T-cell (primary cell): ENCODE data around the gene C19orf47. TPM values are rescaled to one million over a fixed set of nuclear protein-coding genes. Genes with fewer than 3 reads are reported as not detected.
A peak's percentile ranks its signal among the peaks of the same experiment; 100 is the strongest.
"Not testable (repeated sequence)": the region's sequence is repeated elsewhere in the genome, so short reads cannot be mapped to it uniquely, and the experiment has no call there.

Source experiments
- ATAC-seq, 4 experiments: fragments of 200-7000 bp in 3 of 4; fragments of 150-1000 bp in 1 of 4; cut with Tn5 transposase; replicated peaks in 1 of 4; 1 replicate in 3 of 4; 2 replicates in 1 of 4; pipeline ENCODE4 v1.10.0; 2021; ENCODE audit warnings: moderate library complexity in 3 of 4, mild to moderate bottlenecking in 2 of 4, moderate number of reproducible peaks in 1 of 4
- CTCF ChIA-PET, 2 donors: fragments of 300-600 bp; sonication (Branson Sonifier 250); formaldehyde crosslinking; loops; one replicate each; lab custom pipeline; 2022; ENCODE audit warnings: antibody characterized with exemption in 2 of 2; lab: Charles Lee
- POLR2A ChIA-PET, 2 donors: fragments of 300-600 bp; sonication (Branson Sonifier 250); formaldehyde crosslinking; loops; one replicate each; lab custom pipeline; 2022; ENCODE audit warnings: antibody characterized with exemption in 2 of 2; lab: Charles Lee
- DNase-seq, 35 experiments: peaks; one replicate each; pipeline versions ENCODE4 v3.0.0 to v3.0.0-alpha.2; 2013 to 2023
- H3K27ac ChIP-seq: one replicate; pipeline ENCODE4 v1.5.1; 2013; ENCODE audit warnings: low read length
- H3K27me3 ChIP-seq, 2 experiments: replicated peaks in 1 of 2; 1 replicate in 1 of 2; 2 replicates in 1 of 2; pipeline versions ENCODE4 v1.6.1 to v1.7.0; 2013; ENCODE audit warnings: low read length in 1 of 2, mixed read lengths in 1 of 2; ENCODE audit not compliant: control insufficient read depth in 2 of 2, insufficient read depth in 2 of 2; ENCODE audit errors: extremely low read depth in 1 of 2
- H3K36me3 ChIP-seq, 2 donors: 1 replicate in 1 of 2; 2 replicates in 1 of 2; pipeline versions ENCODE4 v1.6.1 to v1.7.0; 2013; ENCODE audit warnings: low read length in 1 of 2; ENCODE audit not compliant: control insufficient read depth in 2 of 2, insufficient read depth in 1 of 2; ENCODE audit errors: extremely low read depth in 1 of 2
- H3K4me1 ChIP-seq, 2 experiments: 1 replicate in 1 of 2; 2 replicates in 1 of 2; pipeline versions ENCODE4 v1.6.1 to v1.7.0; 2013; ENCODE audit warnings: low read length in 2 of 2, mixed read lengths in 1 of 2; ENCODE audit not compliant: insufficient read depth in 2 of 2, control insufficient read depth in 1 of 2; ENCODE audit errors: extremely low read depth in 1 of 2
- H3K4me3 ChIP-seq, 2 donors: 1 replicate in 1 of 2; 2 replicates in 1 of 2; pipeline versions ENCODE4 v1.5.1 to v1.7.0; 2013; ENCODE audit warnings: mild to moderate bottlenecking in 2 of 2, low read length in 1 of 2, moderate library complexity in 1 of 2; ENCODE audit not compliant: control insufficient read depth in 1 of 2; ENCODE audit errors: extremely low read depth in 1 of 2
- H3K9me3 ChIP-seq: 2 replicates; pipeline ENCODE4 v1.7.0; 2013
- H3K27ac Mint-ChIP-seq, 2 donors: one replicate each; pipeline ENCODE4 v1.8.0; 2020 to 2021; ENCODE audit warnings: mild to moderate bottlenecking in 2 of 2, mixed read lengths in 2 of 2
- H3K27me3 Mint-ChIP-seq, 2 donors: one replicate each; pipeline ENCODE4 v1.8.0; 2021 to 2022; ENCODE audit warnings: mixed read lengths in 2 of 2
- H3K36me3 Mint-ChIP-seq: one replicate; pipeline ENCODE4 v1.8.0; 2021; ENCODE audit warnings: mixed read lengths
- H3K4me1 Mint-ChIP-seq, 3 donors: one replicate each; pipeline ENCODE4 v1.8.0; 2020 to 2022; ENCODE audit warnings: mixed read lengths in 3 of 3, mild to moderate bottlenecking in 1 of 3
- H3K4me3 Mint-ChIP-seq, 3 donors: one replicate each; pipeline ENCODE4 v1.8.0; 2020 to 2022; ENCODE audit warnings: mild to moderate bottlenecking in 3 of 3, mixed read lengths in 3 of 3, moderate library complexity in 3 of 3
- H3K9me3 Mint-ChIP-seq, 3 donors: one replicate each; pipeline ENCODE4 v1.8.0; 2020 to 2022; ENCODE audit warnings: mixed read lengths in 3 of 3
- WGBS: methylation state at CpG from one replicate; pipeline ENCODE4 v1.1.5; 2013; ENCODE audit warnings: missing lambda C conversion rate; ENCODE audit not compliant: insufficient coverage; 5-methylcytosine and 5-hydroxymethylcytosine counted together
- total RNA-seq, 35 experiments: library from RNA in 6 of 35; stranded (reverse) in 6 of 35; fragments of 120-200 nt in 1 of 35; gene quantifications; one replicate each; pipeline versions ENCODE4 v1.2.1 to v1.2.4 and lab custom pipeline; 2013 to 2026

C19orf47 gene
- total RNA-seq, 5 donors from 2014 or later (not counting 1 experiment from before 2014, with no cell fraction given), result 12.4 to 14.8 (median 14.5) TPM

- POLR2A ChIA-PET, result no interaction called here
Measured at GRCh38 chr19:40335855-40336600, 12.2 kb downstream of the C19orf47 start.

GRCh38 chr19:40335101-40335500, 13.1 kb downstream of the C19orf47 start:
- ChIA-PET POLR2A (no interaction called here), CTCF (no interaction called here)
- DNase-seq, result no peak
- Histone ChIP-seq H3K36me3 (peaks cover 6 to 53% of the 10 kb centered on the region in 2 donors), H3K27me3 (no peaks in the 10 kb centered on the region), H3K4me3 (no peak overlapping the region), H3K4me1 (no peaks in the 10 kb centered on the region), H3K27ac (no peak overlapping the region), H3K9me3 (no peaks in the 10 kb centered on the region)
- H3K27ac Mint-ChIP-seq, result no peak overlapping the region
- no peaks in the 10 kb centered on the region for H3K27me3 Mint-ChIP-seq
- H3K36me3 Mint-ChIP-seq, result peaks cover 37% of the 10 kb centered on the region
- peaks cover 0 to 7% (median 0%) of the 10 kb centered on the region in 3 donors for H3K4me1 Mint-ChIP-seq
- ATAC-seq, result no peak
- no peaks in the 10 kb centered on the region for H3K9me3 Mint-ChIP-seq
- H3K4me3 Mint-ChIP-seq, result no peak overlapping the region

More at GRCh38 chr19:40335855-40336600, 12.2 kb downstream of the C19orf47 start:
- no peaks in the 10 kb centered on the region for H3K4me1 ChIP-seq
- Mint-ChIP-seq H3K27ac (no peak overlapping the region), H3K9me3 (no peaks in the 10 kb centered on the region), H3K27me3 (no peaks in the 10 kb centered on the region), H3K4me3 (no peak overlapping the region), H3K36me3 (peaks cover 32% of the 10 kb centered on the region), H3K4me1 (peaks cover 0 to 7% (median 0%) of the 10 kb centered on the region in 3 donors)
- H3K9me3 ChIP-seq, result no peaks in the 10 kb centered on the region
- ATAC-seq (no peak), DNase-seq (no peak)
- H3K4me3 ChIP-seq, result no peak overlapping the region
- no peaks in the 10 kb centered on the region for H3K27me3 ChIP-seq
- WGBS, result 98% methylated on average over 11 of the region's 15 CpGs
- H3K36me3 ChIP-seq, result peaks cover under 1 to 48% of the 10 kb centered on the region in 2 donors
- no peak overlapping the region for H3K27ac ChIP-seq
- CTCF ChIA-PET, result no interaction called here

GRCh38 chr19:40333083-40333482, 15.1 kb downstream of the C19orf47 start:
- ATAC-seq, POLR2A ChIA-PET, H3K27ac ChIP-seq, H3K9me3 ChIP-seq, DNase-seq, H3K4me1 ChIP-seq, H3K27me3 ChIP-seq, H3K4me3 ChIP-seq, H3K9me3 Mint-ChIP-seq, H3K27me3 Mint-ChIP-seq, H3K27ac Mint-ChIP-seq, CTCF ChIA-PET, H3K4me1 Mint-ChIP-seq, H3K4me3 Mint-ChIP-seq: not testable (repeated sequence)
- peaks cover 15 to 63% of the 10 kb centered on the region in 2 donors for H3K36me3 ChIP-seq
- H3K36me3 Mint-ChIP-seq, result peaks cover 41% of the 10 kb centered on the region
- WGBS, result no CpG with 5 or more reads among the region's 6 CpGs

GRCh38 chr19:40332669-40333068, 15.5 kb downstream of the C19orf47 start:
- Histone ChIP-seq H3K27me3 (no peaks in the 10 kb centered on the region), H3K4me1 (no peaks in the 10 kb centered on the region), H3K9me3 (no peaks in the 10 kb centered on the region), H3K4me3 (no peak overlapping the region), H3K27ac (no peak overlapping the region), H3K36me3 (peaks cover 19 to 67% of the 10 kb centered on the region in 2 donors)
- Mint-ChIP-seq H3K27me3 (no peaks in the 10 kb centered on the region), H3K36me3 (peaks cover 42% of the 10 kb centered on the region), H3K4me3 (no peak overlapping the region), H3K9me3 (no peaks in the 10 kb centered on the region), H3K4me1 (no peaks in the 10 kb centered on the region), H3K27ac (no peak overlapping the region)
- DNase-seq (no peak), ATAC-seq (no peak)
- ChIA-PET CTCF (no interaction called here), POLR2A (no interaction called here)
- WGBS, result no CpG with 5 or more reads among the region's 6 CpGs

GRCh38 chr19:40331052-40331451, 17.1 kb downstream of the C19orf47 start:
- WGBS, result 95% methylated on average over 5 of the region's 5 CpGs
- Histone ChIP-seq H3K4me3 (no peak overlapping the region), H3K9me3 (no peaks in the 10 kb centered on the region), H3K36me3 (peaks cover 19 to 75% of the 10 kb centered on the region in 2 donors), H3K27me3 (no peaks in the 10 kb centered on the region), H3K4me1 (no peaks in the 10 kb centered on the region), H3K27ac (no peak overlapping the region)
- Mint-ChIP-seq H3K4me1 (no peaks in the 10 kb centered on the region), H3K27ac (no peak overlapping the region), H3K9me3 (no peaks in the 10 kb centered on the region), H3K4me3 (no peak overlapping the region), H3K36me3 (peaks cover 46% of the 10 kb centered on the region), H3K27me3 (no peaks in the 10 kb centered on the region)
- no peak for ATAC-seq
- DNase-seq, result peak in 6 of 35 experiments; percentile 4 to 34 (median 26)
- POLR2A ChIA-PET, result no interaction called here
- CTCF ChIA-PET, result interaction anchor here in 1 of 2 donors (0.6 kb wide), 1 partner anchor 69 kb away, joined by 4 read pairs; no protein-coding TSS in a partner anchor

GRCh38 chr19:40326201-40326600, 22.0 kb downstream of the C19orf47 start:
- 100% methylated on average over 4 of the region's 14 CpGs for WGBS
- no peak overlapping the region for H3K27ac Mint-ChIP-seq
- ChIA-PET POLR2A (no interaction called here), CTCF (no interaction called here)
- DNase-seq, result no peak
- H3K27me3 Mint-ChIP-seq, result no peaks in the 10 kb centered on the region
- no peak overlapping the region for H3K4me3 Mint-ChIP-seq
- H3K27me3 ChIP-seq, result no peaks in the 10 kb centered on the region
- no peaks in the 10 kb centered on the region for H3K9me3 ChIP-seq
- no peaks in the 10 kb centered on the region for H3K9me3 Mint-ChIP-seq
- peaks cover 66% of the 10 kb centered on the region for H3K36me3 Mint-ChIP-seq
- no peak overlapping the region for H3K4me3 ChIP-seq
- peaks cover 49 to 81% of the 10 kb centered on the region in 2 donors for H3K36me3 ChIP-seq
- no peak for ATAC-seq
- no peaks in the 10 kb centered on the region for H3K4me1 ChIP-seq
- no peaks in the 10 kb centered on the region for H3K4me1 Mint-ChIP-seq
- no peak overlapping the region for H3K27ac ChIP-seq
